K562 (cell line): Measurements from ENCODE around the gene ITGA1. TPM values are rescaled to one million over a fixed set of nuclear protein-coding genes. Genes with fewer than 3 reads are reported as not detected.

Source experiments
- ATAC-seq: fragments of 200-7000 bp; cut with Tn5 transposase; 3 replicates; pipeline ENCODE4 v1.9.1; 2020; ENCODE audit warnings: moderate library complexity
- BruUV-seq: library from RNA; stranded (reverse); fragments of 400-500 nt; replicated peaks from 2 replicates; lab custom pipeline; 2021; lab: Mats Ljungman, UMichigan
- CTCF ChIA-PET: fragments of 300-600 bp; formaldehyde crosslinking; extraction: SDS; loops from one replicate; lab custom pipeline; 2021; ENCODE audit warnings: low intra/inter-chr PET ratio; lab: Yijun Ruan, JAX
- POLR2A ChIA-PET: fragments of 300-600, 350-650 bp; sonication (Branson Sonifier 250); formaldehyde crosslinking; extraction: SDS; loops from one replicate; lab custom pipeline; 2021; ENCODE audit warnings: antibody characterized with exemption, inconsistent platforms; lab: Yijun Ruan, JAX
- DNase-seq, 4 experiments: peaks; one replicate each; pipeline versions ENCODE4 v3.0.0 to v3.0.0-alpha.2; 2011 to 2018; ENCODE audit warnings: low spot score in 3 of 4, mixed read lengths in 3 of 4; ENCODE audit errors: extremely low read depth in 1 of 4
- FAIRE-seq: peaks from 2 replicates; lab custom pipeline; 2011; peaks lifted over from hg19 to GRCh38; lab: Jason Lieb, UNC
- H2AFZ ChIP-seq: 2 replicates; pipeline ENCODE4 v1.6.0; 2011; ENCODE audit warnings: low read depth, low read length, control low read depth, inconsistent platforms
- H3K27ac ChIP-seq: fragments of 200-600 bp; 3 replicates; pipeline ENCODE4 v1.8.0; 2011; ENCODE audit warnings: low read depth, mild to moderate bottlenecking, control low read depth, inconsistent platforms, low read length, moderate library complexity, mixed read lengths; ENCODE audit errors: extremely low read depth
- H3K27me3 ChIP-seq, 2 experiments: fragments of 300-600 bp in 1 of 2; 2 replicates in 1 of 2; 3 replicates in 1 of 2; pipeline versions ENCODE4 v1.6.0 to v1.8.0; 2011; ENCODE audit warnings: inconsistent platforms in 2 of 2, low read length in 2 of 2, mild to moderate bottlenecking in 1 of 2, mixed read lengths in 1 of 2, moderate library complexity in 1 of 2; ENCODE audit not compliant: control insufficient read depth in 2 of 2, insufficient read depth in 2 of 2
- H3K36me3 ChIP-seq: fragments of 300-600 bp; 3 replicates; pipeline ENCODE4 v1.8.0; 2011; ENCODE audit warnings: mild to moderate bottlenecking, low read length, inconsistent platforms; ENCODE audit not compliant: control insufficient read depth, insufficient read depth
- H3K4me1 ChIP-seq, 2 experiments: fragments of 200-600 bp in 1 of 2; replicated peaks in 1 of 2; 2 replicates in 1 of 2; 3 replicates in 1 of 2; pipeline versions ENCODE4 v1.5.1 to v1.8.0; 2011; ENCODE audit warnings: inconsistent platforms in 2 of 2, low read length in 2 of 2, mild to moderate bottlenecking in 1 of 2, mixed read lengths in 1 of 2, moderate library complexity in 1 of 2; ENCODE audit not compliant: control insufficient read depth in 2 of 2, insufficient read depth in 2 of 2
- H3K4me2 ChIP-seq: 2 replicates; pipeline ENCODE4 v1.6.1; 2011; ENCODE audit warnings: low read length, control low read depth, inconsistent platforms, mixed read lengths; ENCODE audit not compliant: insufficient read depth
- H3K4me3 ChIP-seq: fragments of 200-600 bp; sonication (generic), shearing (Covaris generic); 2 replicates; pipeline ENCODE4 v1.5.1; 2016; ENCODE audit warnings: control low read depth, inconsistent platforms
- H3K79me2 ChIP-seq: fragments of 200-600 bp; 3 replicates; pipeline ENCODE4 v1.8.0; 2011; ENCODE audit warnings: low read length, inconsistent platforms; ENCODE audit not compliant: control insufficient read depth, insufficient read depth
- H3K9ac ChIP-seq, 2 experiments: 2 replicates each; pipeline versions ENCODE4 v1.6.0 to v1.6.1; 2011; ENCODE audit warnings: low read depth in 2 of 2, low read length in 2 of 2, control low read depth in 1 of 2, inconsistent platforms in 1 of 2, mild to moderate bottlenecking in 1 of 2, mixed read lengths in 1 of 2; ENCODE audit not compliant: insufficient read depth in 1 of 2
- H3K9me1 ChIP-seq: one replicate; pipeline ENCODE4 v1.6.0; 2011; ENCODE audit warnings: inconsistent platforms, mild to moderate bottlenecking, low read length, moderate library complexity; ENCODE audit not compliant: control insufficient read depth, insufficient read depth
- H3K9me3 ChIP-seq: replicated peaks from 2 replicates; pipeline ENCODE4 v1.5.1; 2011; ENCODE audit warnings: low read depth, low read length, inconsistent platforms; ENCODE audit not compliant: control insufficient read depth, insufficient read depth
- H4K20me1 ChIP-seq: replicated peaks from 2 replicates; pipeline ENCODE4 v1.6.1; 2011; ENCODE audit warnings: low read length, inconsistent platforms, mixed read lengths; ENCODE audit not compliant: control insufficient read depth, insufficient read depth
- CBFA2T3 ChIP-seq: fragments of 450-650 bp; IDR thresholded peaks from 2 replicates; pipeline ENCODE4 v1.6.1; 2017
- CBX2 ChIP-seq: fragments of 200-600 bp; sonication (generic); IDR thresholded peaks from one replicate; pipeline ENCODE4 v1.6.1; 2012; ENCODE audit warnings: mild to moderate bottlenecking, low read length, inconsistent platforms; ENCODE audit not compliant: insufficient read depth, poor library complexity, severe bottlenecking
- COPS2 ChIP-seq: fragments of 450-650 bp; conservative IDR thresholded peaks from 2 replicates; pipeline ENCODE4 v1.6.1; 2016; ENCODE audit warnings: mild to moderate bottlenecking, moderate library complexity
- MXI1 ChIP-seq: IDR thresholded peaks from 2 replicates; pipeline ENCODE4 v1.6.1; 2011; ENCODE audit warnings: low read depth, mild to moderate bottlenecking, improper control_type of control experiment, low read length
- RBM39 ChIP-seq: fragments of 200-400 bp; formaldehyde crosslinking; optimal IDR thresholded peaks from 2 replicates; pipeline ENCODE3; 2018; ENCODE audit warnings: low read depth, low read length
- TAF15 ChIP-seq: fragments of 200-400 bp; formaldehyde crosslinking; IDR thresholded peaks from 2 replicates; pipeline ENCODE4 v1.6.1; 2017; ENCODE audit warnings: mild to moderate bottlenecking, low read depth, low read length, moderate library complexity
- U2AF2 ChIP-seq: fragments of 200-400 bp; formaldehyde crosslinking; optimal IDR thresholded peaks from 2 replicates; pipeline ENCODE3; 2017; ENCODE audit warnings: low read depth, mild to moderate bottlenecking, low read length
- ZNF224 ChIP-seq: sonication (generic); formaldehyde crosslinking; IDR thresholded peaks from 2 replicates; pipeline ENCODE4 v1.8.0; 2022; ENCODE audit warnings: mild to moderate bottlenecking, missing genetic modification reagents
- ZNF3 ChIP-seq: fragments of 250-450 bp; sonication (Bioruptor Pico); IDR thresholded peaks from 2 replicates; pipeline ENCODE4 v1.5.0; 2021; ENCODE audit warnings: mild to moderate bottlenecking, moderate library complexity
- WGBS: fragments of 100-300 bp; shearing (Covaris generic); methylation state at CpG from one replicate; pipeline ENCODE4 v1.1.6; 2016; ENCODE audit warnings: low coverage, mixed read lengths; ENCODE audit not compliant: insufficient coverage; ENCODE audit errors: missing lambda C conversion rate; 5-methylcytosine and 5-hydroxymethylcytosine counted together
- in situ Hi-C: fragments of 300-500 bp; cut with MboI; formaldehyde crosslinking; loops from 4 replicates; pipeline ENCODE4 v1.15.0; 2018; ENCODE audit warnings: inconsistent platforms, mixed read lengths
- intact Hi-C: fragments of 100-400 bp; cut with micrococcal nuclease; formaldehyde crosslinking; loops from 2 replicates; pipeline ENCODE4 v1.14.2; 2022
- polyA plus RNA-seq, 8 experiments: library from polyadenylated mRNA; depleted of rRNA in 4 of 8; stranded (reverse) in 5 of 8; unstranded in 3 of 8; fragments of >200 nt; fragmentation: Nextera tagmentation in 2 of 8; fragmentation: Illumina TruSeq in 1 of 8; extraction: Ambion mirVana in 2 of 8; extraction: Trizol in 1 of 8; gene quantifications; 2 replicates each; pipeline versions ENCODE4 v1.2.1 to v1.2.3, GENCODE V29; 2011 to 2014; ENCODE audit warnings: inconsistent platforms in 1 of 8, missing spikeins in 1 of 8
- total RNA-seq, 7 experiments: library from RNA; depleted of rRNA in 6 of 7; stranded (reverse); fragments of >200 nt in 6 of 7; fragmentation: Illumina TruSeq in 2 of 7; extraction: Trizol in 2 of 7; gene quantifications; 2 replicates each; pipeline versions ENCODE4 v1.2.1 to v1.2.3, GENCODE V29; 2011 to 2021; ENCODE audit warnings: low replicate concordance in 1 of 7

ITGA1 gene
- total and polyA plus RNA-seq, 9 of the 15 experiments (the other 6 are each of a cell fraction or from before 2014, with no cell fraction given) = 0.04 to 0.22 TPM; not detected in 7

- no peak overlapping the region for H2AFZ ChIP-seq
- ChIA-PET POLR2A (interaction anchor here (0.6 kb wide), 1 partner anchor 1956 kb away, joined by 4 read pairs; no protein-coding TSS in a partner anchor), CTCF (no interaction called here)
- no peaks in the 10 kb centered on the region for H3K9me3 ChIP-seq
- no peaks in the 10 kb centered on the region for H3K9me1 ChIP-seq
- DNase-seq = no peak
- 0 out of 5 replicates have a peak, but pooled peaks cover 0 to 2% of the 10 kb centered on the region in 2 experiments for H3K27me3 ChIP-seq
- TF ChIP-seq TAF15 (no peak), MXI1 (no peak), ZNF224 (no peak), CBX2 (no peak), COPS2 (no peak), RBM39 (no peak), ZNF3 (CRISPR knock-in tag) (no peak), CBFA2T3 (no peak), U2AF2 (no peak)
- in situ Hi-C loops = no loop called here
- H4K20me1 ChIP-seq = no peaks in the 10 kb centered on the region
- ATAC-seq = no peak
- 2% methylated on average over 8 of the region's 8 CpGs for WGBS
- FAIRE-seq = no peak
- no peak overlapping the region for H3K27ac ChIP-seq
- no peak overlapping the region for H3K4me2 ChIP-seq
- no peaks in the 10 kb centered on the region for H3K79me2 ChIP-seq
- no peaks in the 10 kb centered on the region for H3K4me1 ChIP-seq
- H3K4me3 ChIP-seq = no peak overlapping the region
- H3K9ac ChIP-seq = no peak overlapping the region
- no peaks in the 10 kb centered on the region for H3K36me3 ChIP-seq
- no TSS peak for BruUV-seq
- intact Hi-C loops = no loop called here
Observed at GRCh38 chr5:52840277-52841050, 52.7 kb downstream of the ITGA1 start.
